Trophoblast cell (in vitro differentiated cells and primary cell): ENCODE measurements around the gene PRODH2.

Experiments
- DNase-seq, 2 donors: peaks; one replicate each; pipeline ENCODE4 v3.0.0-alpha.2; 2016
- H2AFZ ChIP-seq: 2 replicates; pipeline ENCODE4 v1.6.1; 2013; ENCODE audit warnings: low read length, moderate library complexity, mild to moderate bottlenecking; ENCODE audit not compliant: insufficient read depth, poor library complexity
- H2AK5ac ChIP-seq: 2 replicates; pipeline ENCODE4 v1.6.1; 2013; ENCODE audit warnings: mild to moderate bottlenecking, low read length
- H2BK120ac ChIP-seq: 2 replicates; pipeline ENCODE4 v1.6.1; 2013; ENCODE audit warnings: low read length, mild to moderate bottlenecking, moderate library complexity; ENCODE audit not compliant: insufficient read depth, poor library complexity
- H2BK12ac ChIP-seq: 2 replicates; pipeline ENCODE4 v1.6.1; 2013; ENCODE audit warnings: mild to moderate bottlenecking, low read length, moderate library complexity
- H2BK5ac ChIP-seq: 2 replicates; pipeline ENCODE4 v1.6.1; 2013; ENCODE audit warnings: low read length, low read depth, moderate library complexity, mild to moderate bottlenecking; ENCODE audit not compliant: poor library complexity
- H3K14ac ChIP-seq: 2 replicates; pipeline ENCODE4 v1.6.1; 2013; ENCODE audit warnings: mild to moderate bottlenecking, low read length
- H3K18ac ChIP-seq: 2 replicates; pipeline ENCODE4 v1.6.1; 2013; ENCODE audit warnings: mild to moderate bottlenecking, low read length
- H3K23ac ChIP-seq: 2 replicates; pipeline ENCODE4 v1.6.1; 2013; ENCODE audit warnings: low read length
- H3K27ac ChIP-seq: 2 replicates; pipeline ENCODE4 v1.5.1; 2013; ENCODE audit warnings: low read depth, mild to moderate bottlenecking, inconsistent platforms, low read length, moderate library complexity
- H3K27me3 ChIP-seq: 2 replicates; pipeline ENCODE4 v1.6.1; 2013; ENCODE audit warnings: inconsistent platforms, mild to moderate bottlenecking, low read length, moderate library complexity; ENCODE audit not compliant: insufficient read depth
- H3K36me3 ChIP-seq, 2 experiments: 1 replicate in 1 of 2; 2 replicates in 1 of 2; pipeline ENCODE4 v1.6.1; 2013; ENCODE audit warnings: low read length in 2 of 2, mild to moderate bottlenecking in 2 of 2, moderate library complexity in 1 of 2; ENCODE audit not compliant: insufficient read depth in 2 of 2, control insufficient read depth in 1 of 2
- H3K4ac ChIP-seq: 2 replicates; pipeline ENCODE4 v1.6.1; 2013; ENCODE audit warnings: low read depth, mild to moderate bottlenecking, low read length, moderate library complexity
- H3K4me1 ChIP-seq, 2 experiments: 1 replicate in 1 of 2; 2 replicates in 1 of 2; pipeline ENCODE4 v1.6.1; 2013; ENCODE audit warnings: low read length in 2 of 2, mild to moderate bottlenecking in 2 of 2, moderate library complexity in 1 of 2; ENCODE audit not compliant: insufficient read depth in 2 of 2, control insufficient read depth in 1 of 2
- H3K4me2 ChIP-seq: 2 replicates; pipeline ENCODE4 v1.6.1; 2013; ENCODE audit warnings: inconsistent platforms, mild to moderate bottlenecking, low read length, moderate library complexity
- H3K4me3 ChIP-seq: 2 replicates; pipeline ENCODE4 v1.5.1; 2013; ENCODE audit warnings: mild to moderate bottlenecking, low read depth, low read length, inconsistent platforms
- H3K79me1 ChIP-seq: one replicate; pipeline ENCODE4 v1.6.1; 2013; ENCODE audit warnings: low read length
- H3K79me2 ChIP-seq: 2 replicates; pipeline ENCODE4 v1.6.1; 2013; ENCODE audit warnings: low read length, mild to moderate bottlenecking; ENCODE audit not compliant: control insufficient read depth, insufficient read depth, poor library complexity
- H3K9ac ChIP-seq: 2 replicates; pipeline ENCODE4 v1.6.1; 2013; ENCODE audit warnings: mild to moderate bottlenecking, low read length
- H3K9me3 ChIP-seq: 2 replicates; pipeline ENCODE4 v1.6.1; 2013; ENCODE audit warnings: low read depth, mild to moderate bottlenecking, control low read depth, inconsistent platforms, low read length; ENCODE audit not compliant: insufficient read depth
- H4K12ac ChIP-seq: 2 replicates; pipeline ENCODE4 v1.6.1; 2013; ENCODE audit warnings: low read depth, mild to moderate bottlenecking, low read length, moderate library complexity
- H4K8ac ChIP-seq: 2 replicates; pipeline ENCODE4 v1.6.1; 2013; ENCODE audit warnings: low read depth, mild to moderate bottlenecking, low read length, moderate library complexity
- H4K91ac ChIP-seq: one replicate; pipeline ENCODE4 v1.6.1; 2013; ENCODE audit warnings: low read depth, mild to moderate bottlenecking, low read length, moderate library complexity
- WGBS: extraction: QIAGEN DNeasy Blood & Tissue Kit; methylation state at CpG from one replicate; pipeline ENCODE4 v1.1.7; 2013; ENCODE audit warnings: missing lambda C conversion rate; ENCODE audit not compliant: insufficient read length, insufficient coverage; ENCODE audit errors: extremely low coverage; 5-methylcytosine and 5-hydroxymethylcytosine counted together

PRODH2 gene

GRCh38 chr19:35859414-35859813, 46.8 kb upstream of the PRODH2 start:
- Histone ChIP-seq H2BK120ac (no peak overlapping the region), H2BK12ac (no peak overlapping the region), H4K91ac (no peak overlapping the region), H3K79me2 (no peaks in the 10 kb centered on the region), H2AFZ (no peak overlapping the region), H3K9ac (no peak overlapping the region), H2AK5ac (no peak overlapping the region), H3K23ac (no peak overlapping the region), H3K4me1 (peaks cover 6 to 9% of the 10 kb centered on the region in 2 experiments), H3K36me3 (no peaks in the 10 kb centered on the region), H3K27ac (no peak overlapping the region), H3K18ac (no peak overlapping the region), H4K8ac (no peak overlapping the region), H3K9me3 (peaks cover 5% of the 10 kb centered on the region), H3K79me1 (no peaks in the 10 kb centered on the region), H2BK5ac (no peak overlapping the region), H3K4ac (no peak overlapping the region), H3K4me2 (no peak overlapping the region), H3K14ac (no peak overlapping the region), H3K4me3 (no peak overlapping the region), H3K27me3 (peaks cover 47% of the 10 kb centered on the region), H4K12ac (no peak overlapping the region)
- DNase-seq, result no peak
- no CpG with 5 or more reads among the region's 4 CpGs for WGBS

- Histone ChIP-seq H3K4me3 (no peak overlapping the region), H4K12ac (no peak overlapping the region), H4K91ac (no peak overlapping the region), H2AK5ac (no peak overlapping the region), H3K14ac (no peak overlapping the region), H3K4me2 (no peak overlapping the region), H3K18ac (no peak overlapping the region), H3K36me3 (no peaks in the 10 kb centered on the region), H2BK120ac (no peak overlapping the region), H3K79me2 (no peaks in the 10 kb centered on the region), H3K9me3 (peaks cover 5% of the 10 kb centered on the region), H3K9ac (no peak overlapping the region), H3K27ac (no peak overlapping the region), H3K27me3 (peaks cover 47% of the 10 kb centered on the region), H3K79me1 (no peaks in the 10 kb centered on the region), H2BK5ac (no peak overlapping the region), H2AFZ (no peak overlapping the region), H3K4me1 (peaks cover 6 to 9% of the 10 kb centered on the region in 2 experiments), H4K8ac (no peak overlapping the region), H3K4ac (no peak overlapping the region), H2BK12ac (no peak overlapping the region), H3K23ac (no peak overlapping the region)
- DNase-seq, result no peak
- WGBS, result no CpG with 5 or more reads among the region's 6 CpGs
Measured at GRCh38 chr19:35858311-35858710, 45.7 kb upstream of the PRODH2 start.

- Histone ChIP-seq H3K27me3 (peaks cover 47% of the 10 kb centered on the region), H3K4ac (no peak within 1 kb of the TSS)
- WGBS, result no CpG with 5 or more reads among the region's 42 CpGs
Measured at GRCh38 chr19:35856546-35857149, 44.0 kb upstream of the PRODH2 start, which contains the start of gene KIRREL2. KIRREL2 (plus strand) TSS chr19:35856911; CDS start chr19:35857120, 209 bp downstream.

GRCh38 chr19:35853038-35853756, 40.6 kb upstream of the PRODH2 start:
- Histone ChIP-seq H2BK12ac (no peak overlapping the region), H4K91ac (no peak overlapping the region), H3K79me1 (no peaks in the 10 kb centered on the region), H3K79me2 (no peaks in the 10 kb centered on the region), H3K9ac (no peak overlapping the region), H3K18ac (no peak overlapping the region), H2AK5ac (no peak overlapping the region), H3K4me1 (peaks cover 0 to 3% of the 10 kb centered on the region in 2 experiments), H3K4me3 (no peak overlapping the region), H2BK120ac (no peak overlapping the region), H3K4me2 (no peak overlapping the region), H3K27me3 (peaks cover 26% of the 10 kb centered on the region), H2BK5ac (no peak overlapping the region), H2AFZ (no peak overlapping the region), H3K9me3 (peaks cover 2% of the 10 kb centered on the region), H3K4ac (no peak overlapping the region), H4K8ac (no peak overlapping the region), H4K12ac (no peak overlapping the region), H3K14ac (no peak overlapping the region), H3K36me3 (no peaks in the 10 kb centered on the region), H3K23ac (no peak overlapping the region), H3K27ac (no peak overlapping the region)
- WGBS, result no CpG with 5 or more reads among the region's 8 CpGs
- DNase-seq, result no peak

More at GRCh38 chr19:35856546-35857149, 44.0 kb upstream of the PRODH2 start, which contains the start of gene KIRREL2:
- Histone ChIP-seq H3K14ac (no peak within 1 kb of the TSS), H2BK120ac (no peak within 1 kb of the TSS), H3K18ac (no peak within 1 kb of the TSS), H3K79me2 (no peaks in the 10 kb centered on the region), H2AK5ac (no peak within 1 kb of the TSS), H4K91ac (no peak within 1 kb of the TSS), H3K4me3 (peak within 1 kb of the TSS; percentile 27), H3K27ac (no peak within 1 kb of the TSS), H2BK12ac (no peak within 1 kb of the TSS), H4K8ac (no peak within 1 kb of the TSS), H2BK5ac (no peak within 1 kb of the TSS), H3K4me1 (peaks cover 6 to 9% of the 10 kb centered on the region in 2 experiments), H3K9me3 (peaks cover 2% of the 10 kb centered on the region), H3K9ac (no peak within 1 kb of the TSS), H2AFZ (peak within 1 kb of the TSS; percentile 8), H4K12ac (no peak within 1 kb of the TSS), H3K36me3 (no peaks in the 10 kb centered on the region), H3K23ac (no peak within 1 kb of the TSS), H3K4me2 (peak within 1 kb of the TSS; percentile 62), H3K79me1 (no peaks in the 10 kb centered on the region)
- no peak for DNase-seq
